ENCODE results near the gene FAM114A1. TPM values are rescaled to one million over a fixed set of nuclear protein-coding genes. Genes with fewer than 3 reads are reported as not detected.

FAM114A1 gene
- total RNA-seq, 1 donor from 2014 or later = 105 TPM

- Histone ChIP-seq H3K36me3 (no peaks in the 10 kb centered on the region), H3K4me3 (no peak overlapping the region), H3K27ac (no peak overlapping the region), H3K27me3 (no peaks in the 10 kb centered on the region), H3K4me1 (no peaks in the 10 kb centered on the region), H3K9me3 (no peaks in the 10 kb centered on the region)
- no peak for DNase-seq (ENCODE audit: extremely low spot score in 2 of 2)
- TF ChIP-seq CTCF (IDR thresholded peaks at IDR 0.05) (no peak), POLR2AphosphoS5 (IDR thresholded peaks at IDR 0.05; ENCODE audit: insufficient read depth in 1 of 2, low read depth in 1 of 2) (no peak), POLR2A (IDR thresholded peaks at IDR 0.05) (no peak)
- intact Hi-C loops (cut with DNase I) = no loop called here
Measured at GRCh38 chr4:38982361-38983095, 114.9 kb downstream of the FAM114A1 start.

GRCh38 chr4:38983291-38983690 lies 115.7 kb downstream of the FAM114A1 start:
- TF ChIP-seq POLR2AphosphoS5 (IDR thresholded peaks at IDR 0.05; ENCODE audit: insufficient read depth in 1 of 2, low read depth in 1 of 2) (no peak), POLR2A (IDR thresholded peaks at IDR 0.05) (no peak), CTCF (IDR thresholded peaks at IDR 0.05) (no peak)
- intact Hi-C loops (cut with DNase I) = no loop called here
- no peaks in the 10 kb centered on the region for H3K36me3 ChIP-seq
- no peaks in the 10 kb centered on the region for H3K27me3 ChIP-seq
- H3K4me1 ChIP-seq = no peaks in the 10 kb centered on the region
- H3K4me3 ChIP-seq = no peak overlapping the region
- H3K27ac ChIP-seq = no peak overlapping the region
- no peaks in the 10 kb centered on the region for H3K9me3 ChIP-seq
- no peak for DNase-seq (ENCODE audit: extremely low spot score in 2 of 2)

GRCh38 chr4:38983787-38984598 lies 116.4 kb downstream of the FAM114A1 start:
- intact Hi-C loops (cut with DNase I) = no loop called here
- no peak for DNase-seq (ENCODE audit: extremely low spot score in 2 of 2)
- no peak overlapping the region for H3K27ac ChIP-seq

GRCh38 chr4:38985410-38986100 lies 117.9 kb downstream of the FAM114A1 start:
- no peaks in the 10 kb centered on the region for H3K9me3 ChIP-seq
- H3K4me1 ChIP-seq = no peaks in the 10 kb centered on the region
- DNase-seq (ENCODE audit: extremely low spot score in 2 of 2) = no peak
- H3K36me3 ChIP-seq = no peaks in the 10 kb centered on the region
- H3K27me3 ChIP-seq = no peaks in the 10 kb centered on the region
- no peak overlapping the region for H3K4me3 ChIP-seq
- TF ChIP-seq POLR2A (IDR thresholded peaks at IDR 0.05) (no peak), POLR2AphosphoS5 (IDR thresholded peaks at IDR 0.05; ENCODE audit: insufficient read depth in 1 of 2, low read depth in 1 of 2) (no peak), CTCF (IDR thresholded peaks at IDR 0.05) (no peak)
- intact Hi-C loops (cut with DNase I) = no loop called here
- H3K27ac ChIP-seq = no peak overlapping the region

More at GRCh38 chr4:38983787-38984598, 116.4 kb downstream of the FAM114A1 start:
- Histone ChIP-seq H3K27me3 (no peaks in the 10 kb centered on the region), H3K36me3 (no peaks in the 10 kb centered on the region), H3K9me3 (no peaks in the 10 kb centered on the region), H3K4me1 (no peaks in the 10 kb centered on the region), H3K4me3 (no peak overlapping the region)
- no peak for TF ChIP-seq POLR2AphosphoS5 (IDR thresholded peaks at IDR 0.05; ENCODE audit: insufficient read depth in 1 of 2, low read depth in 1 of 2)
- no peak for TF ChIP-seq CTCF (IDR thresholded peaks at IDR 0.05)
- TF ChIP-seq POLR2A (IDR thresholded peaks at IDR 0.05) = no peak
